NK-92 (cell line): ENCODE results near the gene SLC5A2.
"Not testable (repeated sequence)": the region's sequence is repeated elsewhere in the genome, so short reads cannot be mapped to it uniquely, and the experiment has no call there.

ENCODE experiments used
- DNase-seq: peaks from one replicate; lab custom pipeline; 2025; ENCODE audit not compliant: unreplicated experiment; lab: John Stamatoyannopoulos, UW

SLC5A2 gene

GRCh38 chr16:31491778-31492418 lies 9.0 kb downstream of the SLC5A2 start:
- no peak for DNase-seq

- no peak for DNase-seq
Observed at GRCh38 chr16:31493506-31494125, 10.7 kb downstream of the SLC5A2 start.

DNA sequence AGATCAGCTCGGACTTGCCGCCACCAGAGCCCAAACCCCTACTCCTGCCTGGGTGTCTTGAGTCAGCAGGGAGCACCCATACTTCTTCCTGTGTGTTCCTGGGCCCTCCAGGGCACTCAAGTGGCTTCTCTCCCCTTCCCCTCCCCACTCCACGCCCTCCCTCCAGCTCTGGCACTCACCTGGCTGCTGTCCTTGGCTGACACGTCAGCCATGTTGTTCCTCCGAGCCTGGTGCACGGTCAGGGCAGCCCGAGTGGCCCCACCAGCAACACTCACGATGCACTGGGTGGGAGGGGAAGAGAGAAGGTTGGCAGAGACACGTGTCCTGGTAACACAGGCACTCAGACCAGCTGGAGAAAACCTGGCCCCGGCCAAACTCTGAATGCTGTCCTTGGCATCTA lies 13.7 kb downstream of the SLC5A2 start:
- DNase-seq: no peak

DNA sequence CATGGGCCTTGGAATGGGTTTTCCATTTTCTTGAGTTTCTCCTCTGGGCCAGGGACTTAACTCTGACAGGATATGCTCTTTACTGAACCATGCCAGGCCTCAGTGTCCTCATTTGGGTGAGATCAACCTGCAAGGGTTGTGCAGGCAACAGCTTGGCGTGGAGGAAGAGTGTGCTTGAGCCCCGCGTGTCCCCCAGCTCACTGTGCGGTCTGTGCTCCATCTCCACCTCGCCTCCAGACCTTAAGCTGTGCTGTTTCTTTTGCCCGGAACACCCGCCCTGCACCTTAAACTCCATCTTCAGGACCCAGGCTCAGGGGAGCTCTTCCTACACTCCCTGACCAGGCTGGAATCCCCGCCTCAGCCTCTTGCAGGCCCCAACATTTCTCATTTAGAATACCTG lies 15.6 kb downstream of the SLC5A2 start:
- DNase-seq: no peak

GRCh38 chr16:31499928-31500327 lies 17.0 kb downstream of the SLC5A2 start:
- no peak for DNase-seq

DNA sequence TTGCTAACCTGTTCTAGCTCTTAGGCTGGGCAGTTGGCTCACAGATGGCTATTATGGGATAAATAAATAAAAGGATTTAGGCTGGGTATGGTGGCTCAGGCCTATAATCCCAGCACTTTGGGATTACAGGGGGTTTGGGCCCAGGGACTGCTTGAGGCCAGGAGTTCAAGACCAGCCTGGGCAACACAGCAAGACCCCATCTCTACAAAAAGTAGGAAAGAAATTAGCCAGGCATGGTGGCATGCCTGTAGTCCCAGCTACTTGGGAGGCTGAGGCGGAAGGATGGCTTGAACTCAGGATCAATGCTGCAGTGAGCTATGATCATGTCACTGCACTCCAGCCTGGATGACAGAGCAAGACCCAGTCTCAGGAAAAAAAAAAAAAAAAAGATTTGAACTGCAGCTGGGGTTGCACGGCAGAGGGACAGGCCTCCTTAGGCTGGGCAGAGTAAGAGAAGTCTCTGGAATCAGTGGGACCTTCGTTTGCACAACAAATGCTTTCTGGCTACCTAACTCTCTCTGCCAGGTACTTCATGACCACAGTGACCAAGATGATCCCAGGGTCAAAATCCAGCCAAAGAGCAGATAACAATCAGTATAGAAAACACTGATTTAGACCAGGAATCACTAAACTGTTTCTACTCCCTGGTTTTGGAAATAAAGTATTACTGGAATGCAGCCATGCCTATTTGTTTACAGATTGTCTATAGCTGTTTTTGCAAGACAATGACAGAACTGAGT lies 18.5 kb downstream of the SLC5A2 start:
- DNase-seq: no peak

GRCh38 chr16:31501966-31502348 lies 19.0 kb downstream of the SLC5A2 start:
- no peak for DNase-seq

DNA sequence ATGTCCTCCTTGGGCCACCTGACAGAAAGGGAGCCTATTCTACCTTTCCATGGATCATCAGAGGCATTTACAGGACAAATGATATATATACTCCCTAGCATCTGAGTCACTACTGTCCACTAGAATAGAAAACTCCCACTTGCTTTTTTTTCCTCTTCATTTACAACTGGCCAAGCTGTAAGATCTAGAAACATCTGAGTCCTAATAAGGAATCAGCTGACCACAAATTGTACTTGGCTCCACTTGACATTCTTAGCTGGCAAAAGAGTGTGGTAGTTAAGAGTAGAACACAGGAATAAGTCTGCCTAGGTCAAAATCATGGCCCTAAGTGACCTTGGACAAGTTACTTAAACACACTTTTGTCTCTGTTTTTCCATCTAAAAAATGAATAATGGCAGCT lies 20.1 kb downstream of the SLC5A2 start:
- DNase-seq: no peak

DNA sequence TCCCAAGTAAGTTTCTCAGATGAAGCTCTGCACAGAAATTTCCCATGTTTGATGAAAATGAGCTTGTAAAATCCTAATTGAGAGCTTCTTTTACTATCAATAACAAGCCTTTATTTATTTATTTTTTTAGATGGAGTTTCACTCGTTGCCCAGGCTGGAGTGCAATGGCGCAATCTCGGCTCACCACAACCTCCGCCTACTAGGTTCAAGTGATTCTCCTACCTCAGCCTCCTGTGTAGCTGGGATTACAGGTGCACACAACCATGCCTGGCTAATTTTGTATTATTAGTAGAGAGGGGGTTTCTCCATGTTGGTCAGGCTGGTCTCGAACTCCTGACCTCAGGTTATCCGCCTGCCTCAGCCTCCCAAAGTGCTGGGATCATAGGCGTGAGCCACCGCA lies 20.6 kb downstream of the SLC5A2 start:
- DNase-seq: not testable (repeated sequence)

- DNase-seq: no peak
Observed at GRCh38 chr16:31504159-31504558, 21.2 kb downstream of the SLC5A2 start.

DNA sequence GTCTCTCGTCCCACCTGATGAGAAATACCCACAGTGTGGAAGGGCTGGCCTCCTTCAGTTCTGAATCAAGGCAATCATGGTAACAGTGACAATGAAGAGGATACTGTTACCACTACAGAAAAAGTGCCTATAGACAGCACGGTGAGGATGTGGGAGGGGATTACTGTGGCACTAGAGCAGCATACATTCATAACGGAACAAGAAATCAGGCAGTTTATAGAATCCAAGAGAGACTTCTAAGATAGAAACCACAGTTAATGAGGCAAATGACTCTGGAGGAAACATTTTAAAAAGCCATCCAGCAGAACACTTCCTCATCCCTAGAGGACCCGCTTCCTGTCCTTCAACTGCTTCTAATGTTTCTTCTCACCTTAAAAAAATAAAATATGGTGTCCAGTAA lies 22.6 kb downstream of the SLC5A2 start:
- no peak for DNase-seq

DNA sequence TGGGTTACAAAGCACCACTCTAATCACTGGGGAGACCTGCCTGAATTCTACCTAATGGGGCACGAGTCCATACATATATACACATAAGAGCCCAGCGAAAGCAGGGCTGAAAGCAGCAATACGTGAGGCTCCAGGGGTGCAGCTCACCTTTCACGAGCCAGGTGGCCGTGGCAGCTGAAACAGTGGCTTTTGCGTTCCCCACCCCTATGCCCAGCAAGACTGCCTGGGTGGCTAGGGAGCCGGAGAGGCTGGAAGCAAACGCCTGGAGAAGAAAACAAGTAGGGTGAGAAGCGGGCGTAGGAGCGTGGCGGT lies 24.6 kb downstream of the SLC5A2 start:
- DNase-seq: no peak

DNA sequence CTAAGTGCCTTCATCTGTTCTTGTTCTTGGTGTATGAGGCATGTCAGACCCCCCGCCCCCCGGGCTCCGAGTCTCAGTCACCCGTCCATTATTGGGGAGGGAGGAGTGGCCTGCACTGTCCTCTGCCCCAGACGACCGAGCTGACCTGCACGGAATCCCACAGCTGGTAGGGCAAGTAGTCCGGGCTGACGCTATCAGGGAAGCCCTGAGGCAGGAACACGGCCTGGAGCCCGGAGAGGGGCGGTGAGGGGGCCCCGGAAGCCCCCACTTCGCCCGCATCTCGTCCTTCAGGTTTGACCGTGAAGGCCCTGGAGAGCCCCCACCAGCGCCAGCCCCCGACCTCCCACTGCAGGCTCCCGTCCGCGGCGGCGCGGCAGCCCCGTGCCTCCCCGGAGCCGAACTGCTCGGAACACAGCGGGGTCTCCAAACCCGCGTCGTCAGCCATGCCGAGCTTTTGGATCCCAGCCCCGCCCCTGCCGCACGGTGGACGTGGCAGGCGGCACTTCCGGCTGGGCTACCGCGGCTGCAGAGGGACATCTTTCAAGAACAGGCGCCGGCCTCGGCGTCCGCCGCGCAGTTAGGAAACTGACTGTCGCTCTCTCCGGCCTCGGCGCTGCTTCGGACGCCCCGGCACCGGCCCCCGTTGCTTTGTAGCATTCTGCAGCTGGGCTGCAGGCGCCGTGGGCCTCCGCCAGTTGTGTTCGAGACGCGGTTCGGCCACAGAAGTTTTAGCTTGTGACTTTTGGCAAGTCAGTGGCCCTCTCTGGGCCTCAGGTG lies 25.2 kb downstream of the SLC5A2 start, which contains the start of gene RUSF1:
Gene RUSF1, minus strand, starts transcription at position 463 of the 777 bp plus-strand sequence. Its CDS starts 18 bp downstream, at position 445.
- DNase-seq: no peak

- no peak for DNase-seq
Observed at GRCh38 chr16:31508706-31509195, 25.8 kb downstream of the SLC5A2 start.

- DNase-seq: no peak
Observed at GRCh38 chr16:31513126-31513525, 30.2 kb downstream of the SLC5A2 start.

DNA sequence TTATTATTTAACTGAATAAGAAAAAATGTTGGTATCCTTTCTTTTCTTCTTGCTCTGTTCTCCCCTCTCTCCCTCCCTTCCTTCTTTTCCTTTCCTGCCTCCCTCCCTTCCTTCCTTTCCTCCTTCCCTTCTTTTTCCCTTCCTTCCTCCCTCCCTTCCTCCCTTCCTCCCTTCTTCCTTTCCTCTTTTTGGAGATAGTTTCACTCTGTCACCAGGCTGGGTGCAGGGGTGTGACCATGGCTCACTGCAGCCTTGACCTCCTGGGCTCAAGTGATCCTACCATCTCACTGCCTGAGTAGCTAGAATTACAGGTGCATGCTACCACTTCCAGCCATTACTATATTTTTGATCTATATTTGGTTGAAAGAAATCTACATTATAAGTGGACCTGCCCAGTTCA lies 31.0 kb downstream of the SLC5A2 start:
- no peak for DNase-seq

- no peak for DNase-seq
Observed at GRCh38 chr16:31517800-31518402, 35.0 kb downstream of the SLC5A2 start.

DNA sequence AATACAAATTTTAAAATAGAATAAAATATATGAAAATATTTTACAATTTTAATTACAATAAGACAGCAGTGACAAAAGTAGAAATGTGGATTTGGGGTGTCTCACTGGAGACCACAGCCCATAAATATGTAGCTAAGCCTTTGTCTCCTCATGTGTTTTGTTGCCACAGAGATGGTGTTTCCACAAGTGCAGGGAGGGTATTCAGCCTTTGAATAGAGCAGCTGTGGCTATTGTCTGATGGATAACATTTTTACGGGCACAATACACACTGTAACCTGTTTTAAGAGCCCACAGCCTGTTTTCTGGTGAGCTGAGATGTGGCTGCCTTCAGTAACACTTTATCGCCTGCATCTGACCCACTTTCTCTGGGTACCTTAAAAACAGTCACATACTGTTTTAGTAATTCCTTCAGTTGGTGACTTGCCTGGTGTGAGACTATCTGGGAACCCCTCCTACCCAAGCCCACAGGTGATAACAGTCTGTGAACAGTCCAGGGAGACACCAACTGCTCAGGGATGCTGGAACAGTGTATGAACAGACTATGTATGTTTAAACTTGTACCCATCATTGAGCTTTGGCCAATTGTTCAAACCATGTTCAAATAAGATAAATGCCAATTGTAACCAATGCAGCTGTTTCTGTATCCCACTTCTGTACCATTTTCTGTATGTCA lies 37.0 kb downstream of the SLC5A2 start:
- no peak for DNase-seq

GRCh38 chr16:31521368-31521767 lies 38.4 kb downstream of the SLC5A2 start:
- DNase-seq: no peak

DNA sequence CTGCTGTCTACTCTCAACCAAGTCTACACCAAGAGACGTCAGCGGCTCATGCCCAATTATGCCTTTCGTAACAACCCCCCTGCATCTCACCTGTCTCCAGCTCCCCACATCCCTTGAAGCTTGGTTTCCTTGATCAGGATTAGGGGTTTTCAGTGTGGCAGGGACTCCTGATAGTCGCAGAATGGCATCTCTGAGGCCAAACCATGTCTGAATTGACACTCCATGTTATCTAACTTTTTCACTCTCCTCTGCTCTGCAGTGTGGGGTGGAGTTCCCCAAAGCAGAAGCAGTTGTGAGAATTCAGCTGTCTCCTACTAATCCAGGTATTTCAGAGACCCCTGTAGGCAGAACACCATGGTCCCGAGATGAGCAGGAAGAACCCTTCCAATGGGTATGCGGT lies 39.1 kb downstream of the SLC5A2 start:
- no peak for DNase-seq

DNA sequence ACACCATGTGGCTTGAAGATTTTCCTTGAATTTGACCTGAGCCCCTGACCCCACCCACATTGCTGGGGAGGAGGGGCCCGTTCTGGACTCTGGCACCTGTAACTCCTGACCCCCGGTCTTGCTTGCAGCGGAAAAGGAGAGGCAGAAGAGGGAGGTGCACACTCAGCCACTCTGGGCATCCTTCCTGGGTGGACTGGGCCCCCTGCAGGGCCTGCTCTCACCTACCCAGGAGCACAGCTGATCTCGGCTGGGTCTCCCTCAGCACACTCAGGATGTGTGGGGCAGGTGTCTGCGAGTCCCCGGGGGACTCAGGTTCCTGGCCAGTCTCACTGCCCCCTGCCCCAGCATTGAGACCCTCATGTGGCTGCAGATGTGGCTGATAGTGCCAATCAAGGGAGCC lies 40.8 kb downstream of the SLC5A2 start:
- not testable (repeated sequence) for DNase-seq
